Stimulated activated CD4-positive, alpha-beta T cell treated with anti-CD3 and anti-CD28 coated beads, Interleukin-4, amount 100 ng/mL, for 1 hour (primary cell): Measurements from ENCODE around the gene ZMIZ1.

Experiments used
- DNase-seq: peaks from one replicate; pipeline ENCODE4 v3.0.0-alpha.2; 2020

The ZMIZ1 gene

GRCh38 chr10:79084012-79084971 is 15.5 kb downstream of the ZMIZ1 start:
- DNase-seq = no peak

- DNase-seq = no peak
Observed at GRCh38 chr10:79084972-79085597, 16.3 kb downstream of the ZMIZ1 start.

GRCh38 chr10:79086822-79087221 is 18.1 kb downstream of the ZMIZ1 start:
- DNase-seq = no peak

- DNase-seq = no peak
Observed at GRCh38 chr10:79087721-79088120, 19.0 kb downstream of the ZMIZ1 start.

- no peak for DNase-seq
Observed at GRCh38 chr10:79088176-79088575, 19.4 kb downstream of the ZMIZ1 start.

GRCh38 chr10:79088613-79089355 is 20.0 kb downstream of the ZMIZ1 start:
- no peak for DNase-seq

GRCh38 chr10:79089632-79090031 is 20.9 kb downstream of the ZMIZ1 start:
- DNase-seq = no peak

- DNase-seq = no peak
Observed at GRCh38 chr10:79090134-79090803, 21.5 kb downstream of the ZMIZ1 start.

GRCh38 chr10:79092292-79092896 is 23.6 kb downstream of the ZMIZ1 start:
- no peak for DNase-seq

- DNase-seq = no peak
Observed at GRCh38 chr10:79093658-79094411, 25.1 kb downstream of the ZMIZ1 start.

GRCh38 chr10:79094412-79095175 is 25.8 kb downstream of the ZMIZ1 start:
- no peak for DNase-seq

- no peak for DNase-seq
Observed at GRCh38 chr10:79095316-79095715, 26.6 kb downstream of the ZMIZ1 start.

- DNase-seq = no peak
Observed at GRCh38 chr10:79096514-79096913, 27.7 kb downstream of the ZMIZ1 start.

- no peak for DNase-seq
Observed at GRCh38 chr10:79097021-79097872, 28.5 kb downstream of the ZMIZ1 start.

- DNase-seq = no peak
Observed at GRCh38 chr10:79098061-79098460, 29.3 kb downstream of the ZMIZ1 start.

GRCh38 chr10:79098596-79099015 is 29.8 kb downstream of the ZMIZ1 start:
- no peak for DNase-seq

GRCh38 chr10:79099898-79100448 is 31.2 kb downstream of the ZMIZ1 start:
- DNase-seq = no peak

GRCh38 chr10:79100771-79101170 is 32.0 kb downstream of the ZMIZ1 start:
- DNase-seq = no peak
